Measurements from ENCODE around the gene FEM1A. TPM values are rescaled to one million over a fixed set of nuclear protein-coding genes. Genes with fewer than 3 reads are reported as not detected.
"Not testable (repeated sequence)": the region's sequence is repeated elsewhere in the genome, so short reads cannot be mapped to it uniquely, and the experiment has no call there.

FEM1A gene
- total and polyA plus RNA-seq, 2 donors (not counting 3 experiments of a cell fraction or from before 2014, with no cell fraction given), result 5.1 to 11.4 TPM

GRCh38 chr19:4802711-4803110 lies 11.2 kb downstream of the FEM1A start:
- no peak for DNase-seq (ENCODE audit: low read depth, low spot score)
- Histone ChIP-seq H3K36me3 (ENCODE audit: control insufficient read depth in 2 of 2, extremely low read depth in 1 of 2, insufficient read depth in 2 of 2, low read length in 2 of 2) (no peaks in the 10 kb centered on the region), H3K79me2 (ENCODE audit: control insufficient read depth, insufficient read depth, low read length) (no peaks in the 10 kb centered on the region), H3K27me3 (ENCODE audit: control insufficient read depth in 2 of 2, insufficient read depth in 2 of 2, low read length in 2 of 2) (no peaks in the 10 kb centered on the region), H4K20me1 (replicated peaks; ENCODE audit: control insufficient read depth, extremely low read depth, insufficient read depth, low read length) (no peaks in the 10 kb centered on the region), H3K4me1 (ENCODE audit: control insufficient read depth, extremely low read depth, insufficient read depth, low read length) (no peaks in the 10 kb centered on the region), H3K9me3 (replicated peaks; ENCODE audit: control insufficient read depth, insufficient read depth, low read length) (no peaks in the 10 kb centered on the region), H3K4me2 (ENCODE audit: insufficient read depth, low read length) (no peak overlapping the region), H3K9me1 (replicated peaks; ENCODE audit: control insufficient read depth, extremely low read depth, insufficient read depth, low read length) (no peaks in the 10 kb centered on the region), H3K4me3 (replicated peaks in 1 of 3; ENCODE audit: insufficient read depth in 1 of 3, low read depth in 1 of 3, low read length in 3 of 3) (no peak overlapping the region), H3K9ac (replicated peaks; ENCODE audit: extremely low read depth, insufficient read depth, low read length) (no peak overlapping the region), H2AFZ (ENCODE audit: low read depth, low read length) (no peak overlapping the region), H3K27ac (ENCODE audit: insufficient read depth, low read depth, low read length) (no peak overlapping the region)
- no TSS peak for BruUV-seq (replicated peaks)
- intact Hi-C loops (cut with micrococcal nuclease), result no loop called here
- no peak for FAIRE-seq
- ChIA-PET POLR2A (no interaction called here), CTCF (interaction anchor here (1.5 to 3.1 kb wide), 2 partner anchors 11 to 69 kb away, joined by 4 to 17 read pairs; partner anchors contain the start of gene FEM1A)
- dilution Hi-C loops (cut with MboI; ENCODE audit: extremely low pct_ligation_motif_present, low sequenced_read_pairs), result no loop called here
- TF ChIP-seq GATA2 (IDR thresholded peaks at IDR 0.05; ENCODE audit: insufficient read depth, insufficient read length, low read depth, low read length) (no peak), POLR2AphosphoS5 (IDR thresholded peaks at IDR 0.05; ENCODE audit: insufficient read depth, low read depth, low read length) (no peak), MYC (IDR thresholded peaks at IDR 0.05; ENCODE audit: low read depth, low read length) (no peak), POLR2A (IDR thresholded peaks at IDR 0.05; ENCODE audit: low read depth, low read length) (no peak)

- intact Hi-C loops (cut with micrococcal nuclease) (loop anchor here (1.0 kb wide), 1 partner anchor 72 kb away; no protein-coding TSS in a partner anchor), dilution Hi-C loops (cut with MboI; ENCODE audit: extremely low pct_ligation_motif_present, low sequenced_read_pairs) (no loop called here)
- no peak overlapping the region for H3K9ac ChIP-seq (replicated peaks; ENCODE audit: extremely low read depth, insufficient read depth, low read length)
- peak; percentile 77 to 95 for TF ChIP-seq CTCF (IDR thresholded peaks at IDR 0.05; ENCODE audit: extremely low read depth in 1 of 2, insufficient read depth in 1 of 2, low read depth in 1 of 2, low read length in 2 of 2)
- no peak for TF ChIP-seq EZH2 (IDR thresholded peaks at IDR 0.05; ENCODE audit: borderline replicate concordance, low read depth, low read length, severe bottlenecking)
- TF ChIP-seq JUN (IDR thresholded peaks at IDR 0.05; ENCODE audit: borderline replicate concordance, insufficient read depth, insufficient read length, low read depth), result no peak
- no peak overlapping the region for H3K4me3 ChIP-seq (replicated peaks in 1 of 3; ENCODE audit: insufficient read depth in 1 of 3, low read depth in 1 of 3, low read length in 3 of 3)
- FAIRE-seq (peak; percentile 88), DNase-seq (ENCODE audit: low read depth, low spot score) (peak; percentile 56)
- no peaks in the 10 kb centered on the region for H3K9me3 ChIP-seq (replicated peaks; ENCODE audit: control insufficient read depth, insufficient read depth, low read length)
- H4K20me1 ChIP-seq (replicated peaks; ENCODE audit: control insufficient read depth, extremely low read depth, insufficient read depth, low read length), result no peaks in the 10 kb centered on the region
- H2AFZ ChIP-seq (ENCODE audit: low read depth, low read length), result no peak overlapping the region
- no peaks in the 10 kb centered on the region for H3K4me1 ChIP-seq (ENCODE audit: control insufficient read depth, extremely low read depth, insufficient read depth, low read length)
- no TSS peak for BruUV-seq (replicated peaks)
- H3K4me2 ChIP-seq (ENCODE audit: insufficient read depth, low read length), result no peak overlapping the region
- no peaks in the 10 kb centered on the region for H3K79me2 ChIP-seq (ENCODE audit: control insufficient read depth, insufficient read depth, low read length)
- ChIA-PET CTCF (interaction anchor here (0.6 to 10.2 kb wide), 11 partner anchors 13 to 281 kb away, joined by 3 to 514 read pairs (median 5); partner anchors contain the start of gene FEM1A), POLR2A (no interaction called here)
- H3K27ac ChIP-seq (ENCODE audit: insufficient read depth, low read depth, low read length), result no peak overlapping the region
- no peaks in the 10 kb centered on the region for H3K36me3 ChIP-seq (ENCODE audit: control insufficient read depth in 2 of 2, extremely low read depth in 1 of 2, insufficient read depth in 2 of 2, low read length in 2 of 2)
- no peaks in the 10 kb centered on the region for H3K9me1 ChIP-seq (replicated peaks; ENCODE audit: control insufficient read depth, extremely low read depth, insufficient read depth, low read length)
- H3K27me3 ChIP-seq (ENCODE audit: control insufficient read depth in 2 of 2, insufficient read depth in 2 of 2, low read length in 2 of 2), result no peaks in the 10 kb centered on the region
Measured at GRCh38 chr19:4803736-4804695, 12.5 kb downstream of the FEM1A start.

GRCh38 chr19:4805140-4805539 lies 13.6 kb downstream of the FEM1A start:
- H3K27ac ChIP-seq (ENCODE audit: insufficient read depth, low read depth, low read length); H2AFZ ChIP-seq (ENCODE audit: low read depth, low read length); H3K36me3 ChIP-seq (ENCODE audit: control insufficient read depth in 2 of 2, extremely low read depth in 1 of 2, insufficient read depth in 2 of 2, low read length in 2 of 2); H3K27me3 ChIP-seq (ENCODE audit: control insufficient read depth in 2 of 2, insufficient read depth in 2 of 2, low read length in 2 of 2); H3K9me3 ChIP-seq (replicated peaks; ENCODE audit: control insufficient read depth, insufficient read depth, low read length); H3K4me1 ChIP-seq (ENCODE audit: control insufficient read depth, extremely low read depth, insufficient read depth, low read length); dilution Hi-C loops (cut with MboI; ENCODE audit: extremely low pct_ligation_motif_present, low sequenced_read_pairs); H3K4me3 ChIP-seq (replicated peaks in 1 of 3; ENCODE audit: insufficient read depth in 1 of 3, low read depth in 1 of 3, low read length in 3 of 3); POLR2A ChIA-PET; H3K4me2 ChIP-seq (ENCODE audit: insufficient read depth, low read length); H3K9ac ChIP-seq (replicated peaks; ENCODE audit: extremely low read depth, insufficient read depth, low read length); DNase-seq (ENCODE audit: low read depth, low spot score); H3K9me1 ChIP-seq (replicated peaks; ENCODE audit: control insufficient read depth, extremely low read depth, insufficient read depth, low read length); BruUV-seq (replicated peaks); intact Hi-C loops (cut with micrococcal nuclease); H4K20me1 ChIP-seq (replicated peaks; ENCODE audit: control insufficient read depth, extremely low read depth, insufficient read depth, low read length); FAIRE-seq; H3K79me2 ChIP-seq (ENCODE audit: control insufficient read depth, insufficient read depth, low read length): not testable (repeated sequence)
- CTCF ChIA-PET, result interaction anchor here (0.5 to 10.2 kb wide), 7 partner anchors 14 to 226 kb away, joined by 3 to 514 read pairs (median 7); partner anchors contain the start of gene FEM1A

Data from endothelial cell of umbilical vein (primary cell).